NT2/D1 (cell line): ENCODE results near the gene PIK3R3.

Experiments
- DNase-seq: peaks from one replicate; pipeline ENCODE4 v3.0.0-alpha.2; 2011; ENCODE audit warnings: low read depth, low spot score
- H3K27me3 ChIP-seq: 2 replicates; pipeline ENCODE4 v1.6.0; 2011; ENCODE audit warnings: mild to moderate bottlenecking; ENCODE audit not compliant: insufficient read length, insufficient read depth
- H3K36me3 ChIP-seq: 2 replicates; pipeline ENCODE4 v1.6.1; 2011; ENCODE audit warnings: mild to moderate bottlenecking, low read length, mixed read lengths; ENCODE audit not compliant: insufficient read depth, insufficient read length
- H3K4me1 ChIP-seq: 2 replicates; pipeline ENCODE4 v1.5.1; 2011; ENCODE audit not compliant: insufficient read depth, insufficient read length
- H3K4me3 ChIP-seq: 2 replicates; pipeline ENCODE4 v1.5.1; 2011; ENCODE audit warnings: low read depth; ENCODE audit not compliant: insufficient read length
- H3K9ac ChIP-seq: 2 replicates; pipeline ENCODE4 v1.6.0; 2011; ENCODE audit warnings: low read depth; ENCODE audit not compliant: insufficient read length
- H3K9me3 ChIP-seq: 2 replicates; pipeline ENCODE4 v1.5.1; 2011; ENCODE audit warnings: mild to moderate bottlenecking, low read length; ENCODE audit not compliant: insufficient read depth
- SUZ12 ChIP-seq: IDR thresholded peaks from 2 replicates; pipeline ENCODE4 v1.6.1; 2011; ENCODE audit not compliant: insufficient read length, insufficient read depth; ENCODE audit errors: extremely low read depth
- YY1 ChIP-seq: IDR thresholded peaks from 2 replicates; pipeline ENCODE4 v1.6.1; 2011; ENCODE audit not compliant: insufficient read length, insufficient read depth
- ZNF274 ChIP-seq: IDR thresholded peaks from 2 replicates; pipeline ENCODE4 v1.6.1; 2011; ENCODE audit warnings: mild to moderate bottlenecking, low read depth, low read length

Gene PIK3R3

DNA sequence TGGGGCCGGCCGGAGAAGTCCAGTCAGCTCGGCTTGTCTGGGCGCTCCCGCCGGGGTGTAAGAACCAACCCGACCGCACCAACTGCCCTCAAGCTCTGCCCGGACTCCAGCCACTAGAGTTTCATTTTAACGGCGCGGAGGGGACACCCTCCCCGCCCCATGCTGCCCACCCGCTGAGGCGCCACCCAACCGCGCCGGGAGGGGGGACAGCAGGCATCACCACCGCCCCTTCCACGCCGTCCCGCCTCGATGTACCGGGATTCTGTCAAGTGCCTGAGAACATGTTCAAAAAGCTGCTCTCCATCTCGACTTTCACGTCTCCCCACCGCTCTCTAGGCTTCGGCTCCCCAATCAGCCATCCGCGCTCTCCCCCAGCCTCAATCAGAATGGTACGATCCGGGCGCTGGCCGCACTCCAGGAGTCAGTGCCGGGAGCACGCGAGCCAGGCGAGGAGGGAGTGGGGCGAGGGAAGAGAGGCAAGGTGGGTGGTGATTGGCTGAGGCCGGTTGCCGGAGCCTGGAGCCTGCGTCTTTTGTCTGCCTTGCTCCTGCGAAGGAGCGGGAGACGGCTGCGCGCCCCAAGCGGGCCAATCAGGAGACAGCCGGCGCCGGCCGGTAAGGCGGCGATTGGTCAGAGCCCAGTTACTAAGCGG is at the start of gene PIK3R3:
Gene PIK3R3 (minus strand): TSS at position 101 of the 652 bp plus-strand sequence. CDS start 677 bp downstream, outside the sequence.
- Histone ChIP-seq H3K9me3 (no peaks in the 10 kb centered on the region), H3K36me3 (no peaks in the 10 kb centered on the region), H3K4me3 (peak within 1 kb of the TSS; percentile 71), H3K4me1 (no peaks in the 10 kb centered on the region), H3K9ac (peak within 1 kb of the TSS; percentile 93), H3K27me3 (peaks cover 25% of the 10 kb centered on the region)
- peak; percentile 100 for DNase-seq
- TF ChIP-seq YY1 (peak; percentile 7), SUZ12 (no peak)

- peaks cover 12% of the 10 kb centered on the region for H3K27me3 ChIP-seq
- H3K9ac ChIP-seq: no peak overlapping the region
- no peaks in the 10 kb centered on the region for H3K9me3 ChIP-seq
- peaks cover 16% of the 10 kb centered on the region for H3K4me1 ChIP-seq
- H3K36me3 ChIP-seq: peaks cover 10% of the 10 kb centered on the region
- no peak overlapping the region for H3K4me3 ChIP-seq
- no peak for DNase-seq
- TF ChIP-seq SUZ12 (no peak), ZNF274 (no peak), YY1 (no peak)
Observed at GRCh38 chr1:46181343-46182260, 49.2 kb upstream of the PIK3R3 start.

GRCh38 chr1:46180082-46180616 is 47.7 kb upstream of the PIK3R3 start:
- TF ChIP-seq SUZ12 (no peak), ZNF274 (no peak), YY1 (no peak)
- H3K36me3 ChIP-seq: no peaks in the 10 kb centered on the region
- H3K27me3 ChIP-seq: peaks cover 12% of the 10 kb centered on the region
- H3K9me3 ChIP-seq: no peaks in the 10 kb centered on the region
- H3K9ac ChIP-seq: no peak overlapping the region
- no peak overlapping the region for H3K4me3 ChIP-seq
- no peak for DNase-seq
- peaks cover 21% of the 10 kb centered on the region for H3K4me1 ChIP-seq

GRCh38 chr1:46179138-46180081 is 47.0 kb upstream of the PIK3R3 start:
- Histone ChIP-seq H3K27me3 (peaks cover 12% of the 10 kb centered on the region), H3K4me3 (no peak overlapping the region), H3K4me1 (peaks cover 27% of the 10 kb centered on the region), H3K9me3 (no peaks in the 10 kb centered on the region), H3K9ac (no peak overlapping the region), H3K36me3 (no peaks in the 10 kb centered on the region)
- peak; percentile 92 for DNase-seq
- TF ChIP-seq YY1 (no peak), ZNF274 (no peak), SUZ12 (no peak)

DNA sequence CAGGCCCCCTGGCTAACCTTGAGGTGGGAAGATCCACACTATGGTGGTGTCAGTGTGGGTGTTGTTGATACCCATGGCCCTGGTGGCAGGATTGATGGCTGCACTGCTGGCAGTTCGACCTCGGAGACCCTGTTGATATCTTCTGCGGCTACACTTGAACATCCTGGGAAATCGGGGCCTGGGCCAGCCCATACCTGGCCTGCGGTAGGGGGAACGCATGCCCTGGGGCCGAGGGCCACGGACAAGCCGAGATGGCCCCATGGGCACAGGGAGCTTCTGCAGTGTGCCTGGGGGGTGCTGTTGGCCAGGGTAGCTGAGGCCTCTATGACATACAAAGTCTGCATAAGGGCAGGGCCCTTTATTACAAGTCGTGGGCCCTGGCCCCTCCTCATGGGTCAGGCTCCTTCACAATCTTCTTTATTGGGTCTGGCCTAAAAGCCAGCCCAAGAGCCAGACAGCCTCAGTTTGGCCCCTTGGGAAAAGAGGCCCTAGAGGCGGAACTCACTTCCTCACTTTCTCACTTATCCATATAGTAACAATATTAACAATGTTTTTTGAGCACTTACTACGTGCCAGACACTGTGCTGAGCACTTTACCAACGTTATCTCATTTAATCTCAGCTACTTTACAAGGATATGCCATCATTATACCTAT is 43.9 kb upstream of the PIK3R3 start, which contains the start of gene P3R3URF:
Gene P3R3URF (minus strand): TSS at position 278 of the 655 bp plus-strand sequence. CDS start 17 bp downstream, at position 261.
- H3K4me3 ChIP-seq: no peak within 1 kb of the TSS
- H3K9me3 ChIP-seq: no peaks in the 10 kb centered on the region
- H3K36me3 ChIP-seq: no peaks in the 10 kb centered on the region
- H3K9ac ChIP-seq: peak within 1 kb of the TSS; percentile 2
- TF ChIP-seq ZNF274: no peak
- TF ChIP-seq YY1: no peak
- no peak for TF ChIP-seq SUZ12
- H3K27me3 ChIP-seq: peaks cover 6% of the 10 kb centered on the region
- H3K4me1 ChIP-seq: peaks cover 30% of the 10 kb centered on the region
- DNase-seq: no peak

GRCh38 chr1:46175243-46175642 is 42.8 kb upstream of the PIK3R3 start:
- H3K4me3 ChIP-seq: no peak overlapping the region
- H3K9ac ChIP-seq: peak overlapping the region; percentile 2
- no peaks in the 10 kb centered on the region for H3K27me3 ChIP-seq
- H3K36me3 ChIP-seq: no peaks in the 10 kb centered on the region
- no peaks in the 10 kb centered on the region for H3K9me3 ChIP-seq
- TF ChIP-seq SUZ12: no peak
- TF ChIP-seq ZNF274: no peak
- no peak for TF ChIP-seq YY1
- H3K4me1 ChIP-seq: peaks cover 30% of the 10 kb centered on the region
- DNase-seq: no peak
